HepG2 (cell line): ENCODE results near the gene GTF2B. TPM values are rescaled to one million over a fixed set of nuclear protein-coding genes. Genes with fewer than 3 reads are reported as not detected.

Experiments used
- ARID3A ChIP-seq: IDR thresholded peaks from 2 replicates; pipeline ENCODE4 v1.6.1; 2012; ENCODE audit warnings: low read depth, low read length, improper control_type of control experiment
- GTF2F1 ChIP-seq: fragments of 150-350 bp; IDR thresholded peaks from 2 replicates; pipeline ENCODE4 v1.6.1; 2014; ENCODE audit warnings: low read length
- MNT ChIP-seq: fragments of 450-650 bp; IDR thresholded peaks from 2 replicates; pipeline ENCODE4 v1.6.1; 2016
- MTA1 ChIP-seq: sonication (generic); formaldehyde crosslinking; IDR thresholded peaks from 2 replicates; pipeline ENCODE4 v1.4.0; 2020; ENCODE audit warnings: missing genetic modification reagents, mild to moderate bottlenecking, borderline replicate concordance
- NKX3-1 ChIP-seq: sonication (generic); formaldehyde crosslinking; IDR thresholded peaks from 2 replicates; pipeline ENCODE4 v1.5.0; 2020; ENCODE audit warnings: missing genetic modification reagents
- NPAS2 ChIP-seq: sonication (generic); formaldehyde crosslinking; IDR thresholded peaks from 2 replicates; pipeline ENCODE4 v1.8.0; 2022; ENCODE audit warnings: mild to moderate bottlenecking, missing genetic modification reagents, borderline replicate concordance
- PHF5A ChIP-seq: IDR thresholded peaks from one replicate; pipeline ENCODE4 v1.6.1; 2018; ENCODE audit warnings: low read depth, missing genetic modification reagents; ENCODE audit not compliant: unreplicated experiment
- REXO4 ChIP-seq: sonication (generic); formaldehyde crosslinking; IDR thresholded peaks from 2 replicates; pipeline ENCODE4 v1.8.0; 2022; ENCODE audit warnings: missing genetic modification reagents, mild to moderate bottlenecking, borderline replicate concordance
- RFX5 ChIP-seq: IDR thresholded peaks from 2 replicates; pipeline ENCODE4 v1.6.1; 2011; ENCODE audit warnings: low read depth, low read length, improper control_type of control experiment
- STAT6 ChIP-seq: sonication (generic); formaldehyde crosslinking; IDR thresholded peaks from 2 replicates; pipeline ENCODE4 v1.4.0; 2020; ENCODE audit warnings: missing genetic modification reagents, mild to moderate bottlenecking, borderline replicate concordance
- ZFP1 ChIP-seq: IDR thresholded peaks from 2 replicates; pipeline ENCODE4 v1.6.1; 2016
- ZHX1 ChIP-seq: sonication (generic); formaldehyde crosslinking; IDR thresholded peaks from 2 replicates; pipeline ENCODE4 v1.8.1; 2022; ENCODE audit warnings: low read depth, mild to moderate bottlenecking, missing genetic modification reagents
- ZNF414 ChIP-seq: sonication (generic); formaldehyde crosslinking; IDR thresholded peaks from 2 replicates; pipeline ENCODE4 v1.5.0; 2020; ENCODE audit warnings: missing genetic modification reagents
- ZNF512B ChIP-seq: sonication (generic); formaldehyde crosslinking; IDR thresholded peaks from 2 replicates; pipeline ENCODE4 v1.5.1; 2020; ENCODE audit warnings: missing genetic modification reagents, mild to moderate bottlenecking, borderline replicate concordance
- ZNF740 ChIP-seq: sonication (generic); formaldehyde crosslinking; IDR thresholded peaks from 2 replicates; pipeline ENCODE4 v1.4.0; 2020; ENCODE audit warnings: missing genetic modification reagents
- polyA plus RNA-seq, 8 experiments: library from polyadenylated mRNA; depleted of rRNA in 3 of 8; stranded (reverse) in 7 of 8; unstranded in 1 of 8; fragments of >200 nt; fragmentation: Illumina TruSeq in 4 of 8; extraction: Trizol in 4 of 8; gene quantifications; 2 replicates each; pipeline versions ENCODE4 v1.2.1 to v1.2.3, GENCODE V29; 2011 to 2016; ENCODE audit warnings: low read depth in 4 of 8, missing spikeins in 1 of 8, mixed read lengths in 1 of 8; ENCODE audit not compliant: insufficient read depth in 1 of 8
- total RNA-seq, 5 experiments: library from RNA; depleted of rRNA; stranded (reverse); fragments of >200 nt; fragmentation: Illumina TruSeq; extraction: Trizol; gene quantifications; 2 replicates each; pipeline ENCODE4 v1.2.3, GENCODE V29; 2016; ENCODE audit warnings: low read depth in 1 of 5

GTF2B gene
- total and polyA plus RNA-seq, 2 of the 13 experiments (the other 11 are each of a cell fraction or from before 2014, with no cell fraction given) = 31.5 to 43.4 TPM

- TF ChIP-seq STAT6 (CRISPR knock-in tag) (no peak), NPAS2 (CRISPR knock-in tag) (no peak), MTA1 (CRISPR knock-in tag) (peak; percentile 69; the same call in 1 of the 2 replicates), ZNF740 (CRISPR knock-in tag) (no peak), REXO4 (CRISPR knock-in tag) (no peak), ZNF414 (CRISPR knock-in tag) (peak; percentile 82; the same call in 1 of the 2 replicates), ZFP1 (CRISPR knock-in tag) (peak; percentile 83), MNT (peak; percentile 45), PHF5A (CRISPR knock-in tag) (no peak), ZNF512B (no peak), ZHX1 (CRISPR knock-in tag) (peak; percentile 88; the same call in 1 of the 2 replicates), RFX5 (no peak), GTF2F1 (peak; percentile 73; the same call in 1 of the 2 replicates), ARID3A (no peak; the same call in 1 of the 2 replicates), NKX3-1 (peak; percentile 77; the same call in 1 of the 2 replicates)
These were observed at the start of gene GTF2B (continued) for GRCh38 chr1:88891318-88891950.
